Measurements from ENCODE around the gene RGS19. TPM values are rescaled to one million over a fixed set of nuclear protein-coding genes. Genes with fewer than 3 reads are reported as not detected.

RGS19 gene
- total RNA-seq, 1 donor from 2014 or later = 9.5 TPM

GRCh38 chr20:64116541-64117431, 37.5 kb upstream of the RGS19 start:
- Mint-ChIP-seq H3K9me3 (no peaks in the 10 kb centered on the region), H3K4me1 (ENCODE audit: unreplicated experiment) (peaks cover 6% of the 10 kb centered on the region), H3K36me3 (no peaks in the 10 kb centered on the region), H3K4me3 (no peak overlapping the region), H3K27me3 (peaks cover 15% of the 10 kb centered on the region), H3K27ac (no peak overlapping the region)
- no peak for DNase-seq (ENCODE audit: extremely low spot score, unreplicated experiment)
- no peak for TF ChIP-seq CTCF (conservative IDR thresholded peaks at IDR 0.05)

GRCh38 chr20:64116016-64116415, 36.7 kb upstream of the RGS19 start:
- Mint-ChIP-seq H3K4me1 (ENCODE audit: unreplicated experiment) (peaks cover 6% of the 10 kb centered on the region), H3K36me3 (no peaks in the 10 kb centered on the region), H3K27ac (no peak overlapping the region), H3K27me3 (peaks cover 8% of the 10 kb centered on the region), H3K4me3 (no peak overlapping the region), H3K9me3 (no peaks in the 10 kb centered on the region)
- no peak for DNase-seq (ENCODE audit: extremely low spot score, unreplicated experiment)
- no peak for TF ChIP-seq CTCF (conservative IDR thresholded peaks at IDR 0.05)

GRCh38 chr20:64115171-64115911, 36.0 kb upstream of the RGS19 start:
- no peak for DNase-seq (ENCODE audit: extremely low spot score, unreplicated experiment)
- Mint-ChIP-seq H3K27ac (no peak overlapping the region), H3K36me3 (no peaks in the 10 kb centered on the region), H3K4me1 (ENCODE audit: unreplicated experiment) (peaks cover 4% of the 10 kb centered on the region), H3K4me3 (no peak overlapping the region), H3K27me3 (peaks cover 5% of the 10 kb centered on the region), H3K9me3 (no peaks in the 10 kb centered on the region)
- no peak for TF ChIP-seq CTCF (conservative IDR thresholded peaks at IDR 0.05)

- peaks cover 4% of the 10 kb centered on the region for H3K27me3 Mint-ChIP-seq
- H3K9me3 Mint-ChIP-seq = no peaks in the 10 kb centered on the region
- no peaks in the 10 kb centered on the region for H3K36me3 Mint-ChIP-seq
- no peaks in the 10 kb centered on the region for H3K4me1 Mint-ChIP-seq (ENCODE audit: unreplicated experiment)
- no peak for DNase-seq (ENCODE audit: extremely low spot score, unreplicated experiment)
- H3K4me3 Mint-ChIP-seq = no peak overlapping the region
- no peak for TF ChIP-seq CTCF (conservative IDR thresholded peaks at IDR 0.05)
- H3K27ac Mint-ChIP-seq = no peak overlapping the region
These were observed 35.1 kb upstream of the RGS19 start for GRCh38 chr20:64114356-64114971.

- H3K4me1 Mint-ChIP-seq (ENCODE audit: unreplicated experiment) = no peaks in the 10 kb centered on the region
- DNase-seq (ENCODE audit: extremely low spot score, unreplicated experiment) = no peak
- H3K9me3 Mint-ChIP-seq = no peaks in the 10 kb centered on the region
- peaks cover 4% of the 10 kb centered on the region for H3K27me3 Mint-ChIP-seq
- no peak for TF ChIP-seq CTCF (conservative IDR thresholded peaks at IDR 0.05)
- no peaks in the 10 kb centered on the region for H3K36me3 Mint-ChIP-seq
- no peak overlapping the region for H3K4me3 Mint-ChIP-seq
- no peak overlapping the region for H3K27ac Mint-ChIP-seq
These were observed 34.6 kb upstream of the RGS19 start for GRCh38 chr20:64113796-64114355.
